K562 (cell line): Measurements from ENCODE around the gene LRRTM2. TPM values are rescaled to one million over a fixed set of nuclear protein-coding genes. Genes with fewer than 3 reads are reported as not detected.

Experiments
- ATAC-seq: fragments of 200-7000 bp; cut with Tn5 transposase; 3 replicates; pipeline ENCODE4 v1.9.1; 2020; ENCODE audit warnings: moderate library complexity
- BruUV-seq: library from RNA; stranded (reverse); fragments of 400-500 nt; replicated peaks from 2 replicates; lab custom pipeline; 2021; lab: Mats Ljungman, UMichigan
- CTCF ChIA-PET: fragments of 300-600 bp; formaldehyde crosslinking; extraction: SDS; loops from one replicate; lab custom pipeline; 2021; ENCODE audit warnings: low intra/inter-chr PET ratio; lab: Yijun Ruan, JAX
- POLR2A ChIA-PET: fragments of 300-600, 350-650 bp; sonication (Branson Sonifier 250); formaldehyde crosslinking; extraction: SDS; loops from one replicate; lab custom pipeline; 2021; ENCODE audit warnings: antibody characterized with exemption, inconsistent platforms; lab: Yijun Ruan, JAX
- DNase-seq, 4 experiments: peaks; one replicate each; pipeline versions ENCODE4 v3.0.0 to v3.0.0-alpha.2; 2011 to 2018; ENCODE audit warnings: low spot score in 3 of 4, mixed read lengths in 3 of 4; ENCODE audit errors: extremely low read depth in 1 of 4
- FAIRE-seq: peaks from 2 replicates; lab custom pipeline; 2011; peaks lifted over from hg19 to GRCh38; lab: Jason Lieb, UNC
- H2AFZ ChIP-seq: 2 replicates; pipeline ENCODE4 v1.6.0; 2011; ENCODE audit warnings: low read depth, low read length, control low read depth, inconsistent platforms
- H3K27ac ChIP-seq: fragments of 200-600 bp; 3 replicates; pipeline ENCODE4 v1.8.0; 2011; ENCODE audit warnings: low read depth, mild to moderate bottlenecking, control low read depth, inconsistent platforms, low read length, moderate library complexity, mixed read lengths; ENCODE audit errors: extremely low read depth
- H3K27me3 ChIP-seq, 2 experiments: fragments of 300-600 bp in 1 of 2; 2 replicates in 1 of 2; 3 replicates in 1 of 2; pipeline versions ENCODE4 v1.6.0 to v1.8.0; 2011; ENCODE audit warnings: inconsistent platforms in 2 of 2, low read length in 2 of 2, mild to moderate bottlenecking in 1 of 2, mixed read lengths in 1 of 2, moderate library complexity in 1 of 2; ENCODE audit not compliant: control insufficient read depth in 2 of 2, insufficient read depth in 2 of 2
- H3K36me3 ChIP-seq: fragments of 300-600 bp; 3 replicates; pipeline ENCODE4 v1.8.0; 2011; ENCODE audit warnings: mild to moderate bottlenecking, low read length, inconsistent platforms; ENCODE audit not compliant: control insufficient read depth, insufficient read depth
- H3K4me1 ChIP-seq, 2 experiments: fragments of 200-600 bp in 1 of 2; replicated peaks in 1 of 2; 2 replicates in 1 of 2; 3 replicates in 1 of 2; pipeline versions ENCODE4 v1.5.1 to v1.8.0; 2011; ENCODE audit warnings: inconsistent platforms in 2 of 2, low read length in 2 of 2, mild to moderate bottlenecking in 1 of 2, mixed read lengths in 1 of 2, moderate library complexity in 1 of 2; ENCODE audit not compliant: control insufficient read depth in 2 of 2, insufficient read depth in 2 of 2
- H3K4me2 ChIP-seq: 2 replicates; pipeline ENCODE4 v1.6.1; 2011; ENCODE audit warnings: low read length, control low read depth, inconsistent platforms, mixed read lengths; ENCODE audit not compliant: insufficient read depth
- H3K4me3 ChIP-seq: fragments of 200-600 bp; sonication (generic), shearing (Covaris generic); 2 replicates; pipeline ENCODE4 v1.5.1; 2016; ENCODE audit warnings: control low read depth, inconsistent platforms
- H3K79me2 ChIP-seq: fragments of 200-600 bp; 3 replicates; pipeline ENCODE4 v1.8.0; 2011; ENCODE audit warnings: low read length, inconsistent platforms; ENCODE audit not compliant: control insufficient read depth, insufficient read depth
- H3K9ac ChIP-seq, 2 experiments: 2 replicates each; pipeline versions ENCODE4 v1.6.0 to v1.6.1; 2011; ENCODE audit warnings: low read depth in 2 of 2, low read length in 2 of 2, control low read depth in 1 of 2, inconsistent platforms in 1 of 2, mild to moderate bottlenecking in 1 of 2, mixed read lengths in 1 of 2; ENCODE audit not compliant: insufficient read depth in 1 of 2
- H3K9me1 ChIP-seq: one replicate; pipeline ENCODE4 v1.6.0; 2011; ENCODE audit warnings: inconsistent platforms, mild to moderate bottlenecking, low read length, moderate library complexity; ENCODE audit not compliant: control insufficient read depth, insufficient read depth
- H3K9me3 ChIP-seq: replicated peaks from 2 replicates; pipeline ENCODE4 v1.5.1; 2011; ENCODE audit warnings: low read depth, low read length, inconsistent platforms; ENCODE audit not compliant: control insufficient read depth, insufficient read depth
- H4K20me1 ChIP-seq: replicated peaks from 2 replicates; pipeline ENCODE4 v1.6.1; 2011; ENCODE audit warnings: low read length, inconsistent platforms, mixed read lengths; ENCODE audit not compliant: control insufficient read depth, insufficient read depth
- HCFC1 ChIP-seq: IDR thresholded peaks from 2 replicates; pipeline ENCODE4 v1.6.1; 2012; ENCODE audit warnings: low read depth, low read length, improper control_type of control experiment
- MTA1 ChIP-seq: fragments of 450-650 bp; IDR thresholded peaks from 2 replicates; pipeline ENCODE4 v1.6.1; 2017; ENCODE audit warnings: borderline replicate concordance
- PCBP2 ChIP-seq: fragments of 200-400 bp; formaldehyde crosslinking; IDR thresholded peaks from 2 replicates; pipeline ENCODE4 v1.6.1; 2018; ENCODE audit warnings: low read length, low read depth, mild to moderate bottlenecking, moderate library complexity; ENCODE audit not compliant: poor library complexity, severe bottlenecking
- TOE1 ChIP-seq, 2 experiments: fragments of 450-650 bp in 1 of 2; sonication (generic) in 1 of 2; formaldehyde crosslinking in 1 of 2; IDR thresholded peaks; 2 replicates each; pipeline versions ENCODE4 v1.7.1 to v1.8.0; 2016 to 2022; ENCODE audit warnings: borderline replicate concordance in 2 of 2, mild to moderate bottlenecking in 2 of 2, antibody characterized with exemption in 1 of 2, inconsistent platforms in 1 of 2, low read depth in 1 of 2, missing genetic modification reagents in 1 of 2, moderate library complexity in 1 of 2
- ZFP30 ChIP-seq: fragments of 250-450 bp; sonication (Bioruptor Pico); IDR thresholded peaks from 2 replicates; pipeline ENCODE4 v1.8.0; 2022; ENCODE audit warnings: moderate library complexity, mild to moderate bottlenecking, inconsistent platforms, borderline replicate concordance
- ZNF436 ChIP-seq: fragments of 250-450, 450-650 bp; sonication (Bioruptor Pico); formaldehyde crosslinking; IDR thresholded peaks from 2 replicates; pipeline ENCODE4 v1.7.0; 2020; ENCODE audit warnings: mild to moderate bottlenecking
- ZNF764 ChIP-seq: fragments of 250-450 bp; sonication (Bioruptor Pico); IDR thresholded peaks from 2 replicates; pipeline ENCODE4 v1.4.0; 2020; ENCODE audit warnings: low read depth, mild to moderate bottlenecking, moderate library complexity
- WGBS: fragments of 100-300 bp; shearing (Covaris generic); methylation state at CpG from one replicate; pipeline ENCODE4 v1.1.6; 2016; ENCODE audit warnings: low coverage, mixed read lengths; ENCODE audit not compliant: insufficient coverage; ENCODE audit errors: missing lambda C conversion rate; 5-methylcytosine and 5-hydroxymethylcytosine counted together
- in situ Hi-C: fragments of 300-500 bp; cut with MboI; formaldehyde crosslinking; loops from 4 replicates; pipeline ENCODE4 v1.15.0; 2018; ENCODE audit warnings: inconsistent platforms, mixed read lengths
- intact Hi-C: fragments of 100-400 bp; cut with micrococcal nuclease; formaldehyde crosslinking; loops from 2 replicates; pipeline ENCODE4 v1.14.2; 2022
- polyA plus RNA-seq, 8 experiments: library from polyadenylated mRNA; depleted of rRNA in 4 of 8; stranded (reverse) in 5 of 8; unstranded in 3 of 8; fragments of >200 nt; fragmentation: Nextera tagmentation in 2 of 8; fragmentation: Illumina TruSeq in 1 of 8; extraction: Ambion mirVana in 2 of 8; extraction: Trizol in 1 of 8; gene quantifications; 2 replicates each; pipeline versions ENCODE4 v1.2.1 to v1.2.3, GENCODE V29; 2011 to 2014; ENCODE audit warnings: inconsistent platforms in 1 of 8, missing spikeins in 1 of 8
- total RNA-seq, 7 experiments: library from RNA; depleted of rRNA in 6 of 7; stranded (reverse); fragments of >200 nt in 6 of 7; fragmentation: Illumina TruSeq in 2 of 7; extraction: Trizol in 2 of 7; gene quantifications; 2 replicates each; pipeline versions ENCODE4 v1.2.1 to v1.2.3, GENCODE V29; 2011 to 2021; ENCODE audit warnings: low replicate concordance in 1 of 7
- TF ChIP-seq, protein P1 (sequence below): fragments of 450-650 bp; IDR thresholded peaks from 2 replicates; pipeline ENCODE4 v1.6.1; 2016; ENCODE audit warnings: mild to moderate bottlenecking, moderate library complexity

The LRRTM2 gene
- total and polyA plus RNA-seq, 9 of the 15 experiments (the other 6 are each of a cell fraction or from before 2014, with no cell fraction given) = under 0.01 to 0.07 (median 0.03) TPM; not detected in 4

DNA sequence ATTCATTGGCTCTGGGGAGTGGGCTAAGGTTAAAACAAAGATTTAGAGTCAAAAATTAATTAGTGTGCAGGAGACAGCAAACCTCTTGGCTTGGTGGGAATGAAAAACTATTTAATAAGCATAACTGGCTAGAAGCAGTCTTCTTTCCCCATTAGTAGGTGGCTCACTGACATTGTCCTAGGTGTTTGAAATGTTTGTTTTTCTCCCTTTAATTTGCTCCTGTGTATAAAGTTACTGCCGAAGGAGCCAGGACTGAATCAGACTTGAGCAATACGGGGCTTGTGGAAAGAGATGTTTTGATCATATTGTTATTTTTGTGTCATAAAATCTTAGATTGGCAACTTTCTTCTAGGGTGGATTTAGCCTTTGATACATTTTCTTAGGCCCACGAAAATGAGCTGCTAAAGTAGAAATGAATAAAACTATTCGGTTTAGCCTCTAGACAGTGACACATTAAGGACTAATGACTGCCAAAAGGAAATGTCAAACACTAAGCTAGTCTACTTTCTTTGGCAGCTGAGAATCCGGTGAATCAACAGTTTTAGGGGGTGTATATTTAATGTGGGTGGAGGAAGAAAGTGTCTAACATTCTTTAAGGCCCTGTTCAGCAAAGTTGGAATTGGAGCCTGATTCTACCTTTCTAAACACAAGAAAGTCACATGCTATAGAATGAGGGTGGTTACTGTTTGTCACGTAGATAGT lies 30.2 kb downstream of the LRRTM2 start:
- intact Hi-C loops (no loop called here), in situ Hi-C loops (no loop called here)
- H3K4me1 ChIP-seq = no peaks in the 10 kb centered on the region
- no peak overlapping the region for H3K4me3 ChIP-seq
- no peak overlapping the region for H3K4me2 ChIP-seq
- FAIRE-seq = no peak
- H2AFZ ChIP-seq = no peak overlapping the region
- H3K36me3 ChIP-seq = peaks cover 4% of the 10 kb centered on the region; the same call in 1 of the 3 replicates
- CTCF ChIA-PET = no interaction called here
- no peaks in the 10 kb centered on the region for H3K9me1 ChIP-seq
- H4K20me1 ChIP-seq = no peaks in the 10 kb centered on the region; the same call in 1 of the 2 replicates
- no peak for ATAC-seq
- no peak for DNase-seq
- no peak overlapping the region for H3K9ac ChIP-seq
- H3K27ac ChIP-seq = no peak overlapping the region
- no peaks in the 10 kb centered on the region for H3K9me3 ChIP-seq
- WGBS = 76% methylated on average over 6 of the region's 6 CpGs
- BruUV-seq = no TSS peak
- POLR2A ChIA-PET = interaction anchor here (0.9 kb wide), 1 partner anchor 125 kb away, joined by 4 read pairs; no protein-coding TSS in a partner anchor
- H3K27me3 ChIP-seq = no peaks in the 10 kb centered on the region
- H3K79me2 ChIP-seq = no peaks in the 10 kb centered on the region
- no peak for TF ChIP-seq ZNF436 (CRISPR knock-in tag)
- no peak for TF ChIP-seq HCFC1
- no peak for TF ChIP-seq PCBP2
- TF ChIP-seq TOE1 (IDR thresholded peaks at IDR 0.05; ENCODE audit: borderline replicate concordance) = no peak
- no peak for TF ChIP-seq TOE1 (CRISPR knock-in tag; IDR thresholded peaks at IDR 0.05; ENCODE audit: borderline replicate concordance, low read depth)
- TF ChIP-seq ZFP30 = no peak
- TF ChIP-seq, protein P1, sequence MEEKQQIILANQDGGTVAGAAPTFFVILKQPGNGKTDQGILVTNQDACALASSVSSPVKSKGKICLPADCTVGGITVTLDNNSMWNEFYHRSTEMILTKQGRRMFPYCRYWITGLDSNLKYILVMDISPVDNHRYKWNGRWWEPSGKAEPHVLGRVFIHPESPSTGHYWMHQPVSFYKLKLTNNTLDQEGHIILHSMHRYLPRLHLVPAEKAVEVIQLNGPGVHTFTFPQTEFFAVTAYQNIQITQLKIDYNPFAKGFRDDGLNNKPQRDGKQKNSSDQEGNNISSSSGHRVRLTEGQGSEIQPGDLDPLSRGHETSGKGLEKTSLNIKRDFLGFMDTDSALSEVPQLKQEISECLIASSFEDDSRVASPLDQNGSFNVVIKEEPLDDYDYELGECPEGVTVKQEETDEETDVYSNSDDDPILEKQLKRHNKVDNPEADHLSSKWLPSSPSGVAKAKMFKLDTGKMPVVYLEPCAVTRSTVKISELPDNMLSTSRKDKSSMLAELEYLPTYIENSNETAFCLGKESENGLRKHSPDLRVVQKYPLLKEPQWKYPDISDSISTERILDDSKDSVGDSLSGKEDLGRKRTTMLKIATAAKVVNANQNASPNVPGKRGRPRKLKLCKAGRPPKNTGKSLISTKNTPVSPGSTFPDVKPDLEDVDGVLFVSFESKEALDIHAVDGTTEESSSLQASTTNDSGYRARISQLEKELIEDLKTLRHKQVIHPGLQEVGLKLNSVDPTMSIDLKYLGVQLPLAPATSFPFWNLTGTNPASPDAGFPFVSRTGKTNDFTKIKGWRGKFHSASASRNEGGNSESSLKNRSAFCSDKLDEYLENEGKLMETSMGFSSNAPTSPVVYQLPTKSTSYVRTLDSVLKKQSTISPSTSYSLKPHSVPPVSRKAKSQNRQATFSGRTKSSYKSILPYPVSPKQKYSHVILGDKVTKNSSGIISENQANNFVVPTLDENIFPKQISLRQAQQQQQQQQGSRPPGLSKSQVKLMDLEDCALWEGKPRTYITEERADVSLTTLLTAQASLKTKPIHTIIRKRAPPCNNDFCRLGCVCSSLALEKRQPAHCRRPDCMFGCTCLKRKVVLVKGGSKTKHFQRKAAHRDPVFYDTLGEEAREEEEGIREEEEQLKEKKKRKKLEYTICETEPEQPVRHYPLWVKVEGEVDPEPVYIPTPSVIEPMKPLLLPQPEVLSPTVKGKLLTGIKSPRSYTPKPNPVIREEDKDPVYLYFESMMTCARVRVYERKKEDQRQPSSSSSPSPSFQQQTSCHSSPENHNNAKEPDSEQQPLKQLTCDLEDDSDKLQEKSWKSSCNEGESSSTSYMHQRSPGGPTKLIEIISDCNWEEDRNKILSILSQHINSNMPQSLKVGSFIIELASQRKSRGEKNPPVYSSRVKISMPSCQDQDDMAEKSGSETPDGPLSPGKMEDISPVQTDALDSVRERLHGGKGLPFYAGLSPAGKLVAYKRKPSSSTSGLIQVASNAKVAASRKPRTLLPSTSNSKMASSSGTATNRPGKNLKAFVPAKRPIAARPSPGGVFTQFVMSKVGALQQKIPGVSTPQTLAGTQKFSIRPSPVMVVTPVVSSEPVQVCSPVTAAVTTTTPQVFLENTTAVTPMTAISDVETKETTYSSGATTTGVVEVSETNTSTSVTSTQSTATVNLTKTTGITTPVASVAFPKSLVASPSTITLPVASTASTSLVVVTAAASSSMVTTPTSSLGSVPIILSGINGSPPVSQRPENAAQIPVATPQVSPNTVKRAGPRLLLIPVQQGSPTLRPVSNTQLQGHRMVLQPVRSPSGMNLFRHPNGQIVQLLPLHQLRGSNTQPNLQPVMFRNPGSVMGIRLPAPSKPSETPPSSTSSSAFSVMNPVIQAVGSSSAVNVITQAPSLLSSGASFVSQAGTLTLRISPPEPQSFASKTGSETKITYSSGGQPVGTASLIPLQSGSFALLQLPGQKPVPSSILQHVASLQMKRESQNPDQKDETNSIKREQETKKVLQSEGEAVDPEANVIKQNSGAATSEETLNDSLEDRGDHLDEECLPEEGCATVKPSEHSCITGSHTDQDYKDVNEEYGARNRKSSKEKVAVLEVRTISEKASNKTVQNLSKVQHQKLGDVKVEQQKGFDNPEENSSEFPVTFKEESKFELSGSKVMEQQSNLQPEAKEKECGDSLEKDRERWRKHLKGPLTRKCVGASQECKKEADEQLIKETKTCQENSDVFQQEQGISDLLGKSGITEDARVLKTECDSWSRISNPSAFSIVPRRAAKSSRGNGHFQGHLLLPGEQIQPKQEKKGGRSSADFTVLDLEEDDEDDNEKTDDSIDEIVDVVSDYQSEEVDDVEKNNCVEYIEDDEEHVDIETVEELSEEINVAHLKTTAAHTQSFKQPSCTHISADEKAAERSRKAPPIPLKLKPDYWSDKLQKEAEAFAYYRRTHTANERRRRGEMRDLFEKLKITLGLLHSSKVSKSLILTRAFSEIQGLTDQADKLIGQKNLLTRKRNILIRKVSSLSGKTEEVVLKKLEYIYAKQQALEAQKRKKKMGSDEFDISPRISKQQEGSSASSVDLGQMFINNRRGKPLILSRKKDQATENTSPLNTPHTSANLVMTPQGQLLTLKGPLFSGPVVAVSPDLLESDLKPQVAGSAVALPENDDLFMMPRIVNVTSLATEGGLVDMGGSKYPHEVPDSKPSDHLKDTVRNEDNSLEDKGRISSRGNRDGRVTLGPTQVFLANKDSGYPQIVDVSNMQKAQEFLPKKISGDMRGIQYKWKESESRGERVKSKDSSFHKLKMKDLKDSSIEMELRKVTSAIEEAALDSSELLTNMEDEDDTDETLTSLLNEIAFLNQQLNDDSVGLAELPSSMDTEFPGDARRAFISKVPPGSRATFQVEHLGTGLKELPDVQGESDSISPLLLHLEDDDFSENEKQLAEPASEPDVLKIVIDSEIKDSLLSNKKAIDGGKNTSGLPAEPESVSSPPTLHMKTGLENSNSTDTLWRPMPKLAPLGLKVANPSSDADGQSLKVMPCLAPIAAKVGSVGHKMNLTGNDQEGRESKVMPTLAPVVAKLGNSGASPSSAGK = no peak
- TF ChIP-seq ZNF764 (CRISPR knock-in tag) = no peak
- no peak for TF ChIP-seq MTA1
